Measurements from ENCODE around the gene C11orf58. TPM values are rescaled to one million over a fixed set of nuclear protein-coding genes. Genes with fewer than 3 reads are reported as not detected.

The C11orf58 gene
- total RNA-seq, 1 experiment from 2014 or later = 157 TPM

DNA sequence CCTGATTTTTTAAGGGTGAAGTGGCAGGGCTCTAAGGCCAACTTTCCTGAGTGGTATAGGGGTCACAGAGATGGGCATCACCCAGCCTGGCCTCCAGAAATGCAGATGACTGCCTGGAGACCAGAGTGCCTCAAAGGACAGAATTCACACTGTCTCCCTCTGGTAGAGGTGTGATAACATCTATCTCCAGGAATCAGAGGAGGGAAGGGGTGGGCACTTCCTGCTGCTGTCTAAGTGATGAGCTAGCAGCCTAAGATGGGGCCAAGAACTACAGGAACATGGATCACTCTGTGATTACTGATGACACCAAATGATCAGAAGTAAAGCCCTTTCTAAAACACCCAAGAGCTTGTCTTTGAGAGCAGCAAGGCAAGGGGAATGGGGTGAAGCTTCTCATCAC is 61.9 kb downstream of the C11orf58 start:
- intact Hi-C loops (cut with micrococcal nuclease; ENCODE audit: unreplicated experiment) = no loop called here
- BruUV-seq (replicated peaks) = no TSS peak
- TF ChIP-seq, protein P1, sequence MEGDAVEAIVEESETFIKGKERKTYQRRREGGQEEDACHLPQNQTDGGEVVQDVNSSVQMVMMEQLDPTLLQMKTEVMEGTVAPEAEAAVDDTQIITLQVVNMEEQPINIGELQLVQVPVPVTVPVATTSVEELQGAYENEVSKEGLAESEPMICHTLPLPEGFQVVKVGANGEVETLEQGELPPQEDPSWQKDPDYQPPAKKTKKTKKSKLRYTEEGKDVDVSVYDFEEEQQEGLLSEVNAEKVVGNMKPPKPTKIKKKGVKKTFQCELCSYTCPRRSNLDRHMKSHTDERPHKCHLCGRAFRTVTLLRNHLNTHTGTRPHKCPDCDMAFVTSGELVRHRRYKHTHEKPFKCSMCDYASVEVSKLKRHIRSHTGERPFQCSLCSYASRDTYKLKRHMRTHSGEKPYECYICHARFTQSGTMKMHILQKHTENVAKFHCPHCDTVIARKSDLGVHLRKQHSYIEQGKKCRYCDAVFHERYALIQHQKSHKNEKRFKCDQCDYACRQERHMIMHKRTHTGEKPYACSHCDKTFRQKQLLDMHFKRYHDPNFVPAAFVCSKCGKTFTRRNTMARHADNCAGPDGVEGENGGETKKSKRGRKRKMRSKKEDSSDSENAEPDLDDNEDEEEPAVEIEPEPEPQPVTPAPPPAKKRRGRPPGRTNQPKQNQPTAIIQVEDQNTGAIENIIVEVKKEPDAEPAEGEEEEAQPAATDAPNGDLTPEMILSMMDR (IDR thresholded peaks at IDR 0.05; ENCODE audit: unreplicated experiment) = no peak
- H3K36me3 Mint-ChIP-seq (ENCODE audit: insufficient read depth, unreplicated experiment) = peaks cover 49% of the 10 kb centered on the region
- H3K27ac Mint-ChIP-seq (ENCODE audit: unreplicated experiment) = no peak overlapping the region
- DNase-seq = no peak
- CTCF ChIA-PET = no interaction called here
- no peaks in the 10 kb centered on the region for H3K27me3 Mint-ChIP-seq (ENCODE audit: unreplicated experiment)
- no peaks in the 10 kb centered on the region for H3K9me3 Mint-ChIP-seq (ENCODE audit: low read depth, unreplicated experiment)
- H3K4me3 Mint-ChIP-seq (ENCODE audit: low read depth, unreplicated experiment) = no peak overlapping the region
- H3K4me1 Mint-ChIP-seq (ENCODE audit: low read depth, unreplicated experiment) = peaks cover 8% of the 10 kb centered on the region

DNA sequence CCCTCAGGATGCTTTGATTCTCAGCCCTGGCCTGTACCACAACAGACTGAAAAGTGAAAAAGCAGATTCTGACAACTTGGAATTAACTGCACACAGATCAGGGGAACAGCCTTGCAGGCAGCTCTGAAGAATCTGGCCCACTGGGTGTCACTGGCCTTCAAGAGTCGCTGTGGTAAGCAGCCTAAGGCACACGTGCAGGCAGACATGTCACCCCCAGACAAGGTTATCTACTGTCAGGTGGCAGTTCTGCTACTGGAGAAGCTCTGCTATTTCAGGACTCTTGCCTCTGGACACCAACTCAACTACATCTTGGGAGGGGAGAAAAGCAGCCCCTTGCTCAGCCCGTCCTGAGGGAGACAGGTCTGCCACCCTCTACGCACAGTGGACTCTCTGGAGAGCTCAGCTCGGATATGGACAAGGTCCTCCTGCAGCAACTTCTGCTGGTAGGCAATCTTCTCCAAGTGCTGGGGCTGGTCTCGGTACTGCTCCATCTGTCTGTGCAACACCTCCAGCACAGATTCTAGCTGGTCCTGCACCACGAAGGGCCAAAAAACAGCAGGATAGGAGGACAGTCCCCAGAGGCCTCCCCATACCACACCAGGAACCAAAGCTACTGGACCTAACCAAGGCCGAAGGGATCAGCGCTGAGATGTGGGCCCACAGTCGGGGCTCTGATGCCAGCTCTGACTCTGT is 63.0 kb downstream of the C11orf58 start:
- H3K27ac Mint-ChIP-seq (ENCODE audit: unreplicated experiment) = no peak overlapping the region
- H3K9me3 Mint-ChIP-seq (ENCODE audit: low read depth, unreplicated experiment) = no peaks in the 10 kb centered on the region
- no peaks in the 10 kb centered on the region for H3K27me3 Mint-ChIP-seq (ENCODE audit: unreplicated experiment)
- H3K4me1 Mint-ChIP-seq (ENCODE audit: low read depth, unreplicated experiment) = peaks cover 18% of the 10 kb centered on the region
- no peak for DNase-seq
- peaks cover 54% of the 10 kb centered on the region for H3K36me3 Mint-ChIP-seq (ENCODE audit: insufficient read depth, unreplicated experiment)
- no TSS peak for BruUV-seq (replicated peaks)
- intact Hi-C loops (cut with micrococcal nuclease; ENCODE audit: unreplicated experiment) = no loop called here
- TF ChIP-seq, protein P1 (IDR thresholded peaks at IDR 0.05; ENCODE audit: unreplicated experiment) = no peak
- CTCF ChIA-PET = interaction anchor here (0.6 kb wide), 1 partner anchor 29 kb away, joined by 3 read pairs; no protein-coding TSS in a partner anchor
- no peak overlapping the region for H3K4me3 Mint-ChIP-seq (ENCODE audit: low read depth, unreplicated experiment)

DNA sequence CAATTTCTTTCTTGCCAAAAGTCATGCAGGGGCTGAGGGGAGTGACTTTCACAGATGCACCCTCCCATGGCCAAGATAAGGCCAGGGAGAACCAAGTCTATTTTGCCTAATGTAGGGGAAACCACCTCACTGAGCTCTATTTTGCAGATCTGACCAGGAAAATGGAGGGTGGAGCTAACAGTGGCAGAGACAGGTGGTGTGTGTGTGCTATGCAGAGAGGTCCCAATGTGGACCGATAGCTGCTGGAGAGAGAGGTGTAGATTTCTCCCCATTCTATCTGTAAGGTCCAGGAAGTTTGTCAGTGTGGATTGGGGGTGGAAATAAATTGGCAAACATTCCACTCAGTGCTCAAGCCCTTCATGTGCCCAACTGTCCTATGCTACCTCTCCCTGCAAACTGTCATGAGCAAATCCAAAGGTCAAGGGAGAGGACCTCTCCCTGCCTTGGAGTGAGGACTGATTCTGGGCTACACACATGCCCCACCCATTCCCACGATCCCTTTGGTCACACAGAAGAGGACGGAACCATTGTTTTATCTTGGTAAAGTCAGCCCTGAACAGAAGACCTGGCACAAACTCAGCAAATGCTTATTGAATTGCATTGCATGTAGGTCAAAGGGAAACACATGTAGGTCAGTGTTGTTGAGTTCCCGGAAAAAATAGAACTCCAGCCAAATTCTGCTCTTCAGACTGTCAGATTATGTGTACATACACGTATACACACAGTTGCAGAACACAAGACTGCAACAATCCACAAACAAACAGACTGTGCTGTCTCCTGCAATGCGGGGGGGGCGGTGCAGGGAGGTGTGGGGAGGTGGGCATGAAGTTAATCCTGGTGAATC is 65.9 kb downstream of the C11orf58 start:
- no TSS peak for BruUV-seq (replicated peaks)
- H3K4me1 Mint-ChIP-seq (ENCODE audit: low read depth, unreplicated experiment) = peaks cover 26% of the 10 kb centered on the region
- DNase-seq = no peak
- TF ChIP-seq, protein P1 (IDR thresholded peaks at IDR 0.05; ENCODE audit: unreplicated experiment) = no peak
- H3K9me3 Mint-ChIP-seq (ENCODE audit: low read depth, unreplicated experiment) = no peaks in the 10 kb centered on the region
- intact Hi-C loops (cut with micrococcal nuclease; ENCODE audit: unreplicated experiment) = no loop called here
- H3K36me3 Mint-ChIP-seq (ENCODE audit: insufficient read depth, unreplicated experiment) = peaks cover 52% of the 10 kb centered on the region
- H3K4me3 Mint-ChIP-seq (ENCODE audit: low read depth, unreplicated experiment) = no peak overlapping the region
- no peaks in the 10 kb centered on the region for H3K27me3 Mint-ChIP-seq (ENCODE audit: unreplicated experiment)
- CTCF ChIA-PET = no interaction called here
- peak overlapping the region; percentile 41 for H3K27ac Mint-ChIP-seq (ENCODE audit: unreplicated experiment)

DNA sequence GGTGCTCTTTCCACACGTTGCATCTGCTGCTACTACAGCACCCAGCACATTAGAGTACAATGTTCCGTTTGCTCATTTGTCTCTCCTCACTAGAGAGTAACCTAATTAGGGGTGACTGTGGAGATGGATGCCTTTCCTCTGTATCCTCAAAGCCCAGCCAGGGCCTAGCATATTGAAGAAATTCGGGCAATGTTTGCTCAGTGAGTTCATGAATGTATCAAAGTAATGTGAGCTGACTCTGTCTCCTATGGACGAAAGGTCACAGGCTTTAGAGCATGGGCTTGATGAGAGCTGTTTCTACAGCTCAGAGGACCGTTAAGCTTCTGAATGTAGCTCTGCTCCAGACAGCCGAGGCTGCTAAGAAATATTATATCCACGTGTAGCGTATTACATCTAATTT is 67.5 kb downstream of the C11orf58 start:
- CTCF ChIA-PET = interaction anchor here (0.7 to 1.0 kb wide), 3 partner anchors 16 to 691 kb away, joined by 3 to 4 read pairs (median 4); no protein-coding TSS in a partner anchor
- H3K4me3 Mint-ChIP-seq (ENCODE audit: low read depth, unreplicated experiment) = no peak overlapping the region
- H3K9me3 Mint-ChIP-seq (ENCODE audit: low read depth, unreplicated experiment) = no peaks in the 10 kb centered on the region
- no peak for DNase-seq
- intact Hi-C loops (cut with micrococcal nuclease; ENCODE audit: unreplicated experiment) = no loop called here
- no TSS peak for BruUV-seq (replicated peaks)
- TF ChIP-seq, protein P1 (IDR thresholded peaks at IDR 0.05; ENCODE audit: unreplicated experiment) = no peak
- peaks cover 52% of the 10 kb centered on the region for H3K36me3 Mint-ChIP-seq (ENCODE audit: insufficient read depth, unreplicated experiment)
- H3K4me1 Mint-ChIP-seq (ENCODE audit: low read depth, unreplicated experiment) = peaks cover 31% of the 10 kb centered on the region
- H3K27me3 Mint-ChIP-seq (ENCODE audit: unreplicated experiment) = no peaks in the 10 kb centered on the region
- H3K27ac Mint-ChIP-seq (ENCODE audit: unreplicated experiment) = no peak overlapping the region

Measured in Calu3 (cell line).